ENCODE measurements around the gene TMEM119.
"Not testable (repeated sequence)": the region's sequence is repeated elsewhere in the genome, so short reads cannot be mapped to it uniquely, and the experiment has no call there.

The TMEM119 gene

DNA sequence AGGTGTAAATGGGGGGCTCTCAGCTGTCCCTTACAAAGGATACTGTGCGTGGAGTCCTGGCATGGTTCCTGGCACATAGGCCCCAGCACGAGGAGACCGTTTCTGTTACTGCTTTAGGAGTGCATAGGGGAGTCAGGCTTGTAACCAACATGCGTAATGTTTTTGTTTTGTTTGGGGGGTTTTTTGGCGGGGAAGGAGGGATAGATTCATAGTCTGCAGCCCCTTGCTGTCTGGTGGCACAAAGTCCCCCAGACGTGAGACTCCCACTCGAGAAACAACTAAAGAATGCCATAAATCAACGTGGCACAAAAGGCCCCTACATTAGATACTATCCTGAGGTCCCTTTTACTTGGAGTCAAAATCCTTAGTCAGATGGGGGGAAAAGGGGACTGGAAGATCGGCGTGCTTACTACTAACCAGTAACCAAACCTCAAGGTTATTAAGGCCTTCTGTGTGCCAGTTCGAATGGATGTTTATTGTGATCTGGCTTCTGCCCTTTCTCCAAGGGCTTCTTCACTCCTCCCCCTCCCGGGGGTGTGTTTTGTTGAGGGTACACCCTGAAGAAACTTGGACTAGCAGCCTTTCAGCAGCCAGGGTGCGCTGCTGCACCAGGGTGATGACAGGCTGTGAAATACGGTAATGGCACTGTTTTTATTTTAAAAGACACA, 34.6 kb downstream of the TMEM119 start:
- DNase-seq, result peak; percentile 53

GRCh38 chr12:108562348-108563135, 35.3 kb downstream of the TMEM119 start, which contains the start of gene ISCU:
Gene ISCU, plus strand, starts transcription at chr12:108562596. Its CDS starts 27 bp downstream, at chr12:108562623.
- DNase-seq, result peak; percentile 87

- no peak for DNase-seq
Observed at GRCh38 chr12:108561852-108562347, 36.0 kb downstream of the TMEM119 start.

DNA sequence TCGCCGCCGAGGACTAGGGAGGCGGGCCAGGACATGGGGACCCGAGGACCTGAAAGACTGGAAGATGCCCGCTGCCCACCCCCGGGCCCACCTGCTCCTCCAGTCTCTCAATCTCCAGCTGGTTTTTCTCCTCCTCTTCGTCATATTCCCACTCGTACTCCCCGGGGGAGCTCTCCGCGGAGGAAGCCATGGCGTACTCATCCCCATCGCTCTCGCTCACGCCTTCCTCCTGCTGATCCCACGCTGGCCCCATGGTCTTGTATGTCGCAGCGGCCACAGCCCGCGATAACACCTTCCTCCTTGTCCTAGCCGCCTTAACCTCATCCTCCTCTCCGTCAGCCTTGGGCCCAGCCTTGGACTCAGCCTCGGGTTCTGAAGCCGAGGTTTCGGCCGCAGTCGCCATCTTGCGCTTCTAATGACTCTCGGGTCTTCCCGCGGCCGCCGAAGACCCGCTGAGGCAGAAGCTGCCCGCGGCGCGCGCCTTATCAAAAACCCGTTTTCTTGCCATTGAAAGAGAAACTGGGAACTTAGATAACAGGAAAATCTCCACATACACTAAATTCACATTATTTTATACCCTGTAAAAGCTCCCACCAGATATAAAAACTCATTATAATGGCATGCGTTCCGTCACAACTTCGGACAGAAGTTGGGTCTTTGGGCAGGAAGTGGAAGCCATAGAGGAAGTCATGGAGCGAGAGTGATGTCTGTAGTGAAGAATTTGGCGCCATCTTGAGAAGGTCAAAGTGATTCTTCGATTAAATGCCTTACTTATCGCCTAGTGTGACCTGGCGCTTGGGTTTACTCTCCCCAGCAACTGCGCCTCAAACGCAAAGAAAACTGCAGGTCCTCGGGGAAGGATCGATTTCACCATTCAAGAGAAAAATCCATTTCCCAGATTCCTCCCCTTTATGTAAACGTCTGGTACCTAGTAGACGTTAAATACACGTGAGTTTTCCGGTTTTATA, 36.8 kb downstream of the TMEM119 start, which contains the start of gene SART3:
Gene SART3, minus strand, starts transcription at position 422 of the 968 bp plus-strand sequence. Its CDS starts 19 bp downstream, at position 403.
- DNase-seq, result peak; percentile 81

GRCh38 chr12:108560321-108560721, 37.6 kb downstream of the TMEM119 start:
- DNase-seq, result no peak

DNA sequence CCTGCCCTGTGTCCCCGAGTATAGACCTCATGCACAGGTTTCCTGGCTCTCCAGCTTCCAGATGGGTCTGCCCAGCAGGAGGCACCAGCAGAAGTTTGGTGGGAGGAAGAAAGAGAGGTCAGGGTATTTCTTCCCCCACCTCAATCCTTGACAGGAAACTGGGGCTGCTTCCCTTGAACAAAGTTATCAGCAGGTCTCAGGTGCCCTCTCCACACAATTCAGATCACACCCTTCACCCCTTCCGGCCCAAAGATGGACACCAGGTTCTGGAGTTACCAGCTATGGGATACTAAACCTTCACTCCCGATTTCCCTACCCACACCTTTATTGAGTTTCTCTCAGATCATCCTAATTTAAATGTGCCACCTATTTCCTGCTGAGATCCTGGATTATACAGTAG, 38.1 kb downstream of the TMEM119 start:
- DNase-seq, result no peak

GRCh38 chr12:108559007-108559655, 38.8 kb downstream of the TMEM119 start:
- DNase-seq, result no peak

DNA sequence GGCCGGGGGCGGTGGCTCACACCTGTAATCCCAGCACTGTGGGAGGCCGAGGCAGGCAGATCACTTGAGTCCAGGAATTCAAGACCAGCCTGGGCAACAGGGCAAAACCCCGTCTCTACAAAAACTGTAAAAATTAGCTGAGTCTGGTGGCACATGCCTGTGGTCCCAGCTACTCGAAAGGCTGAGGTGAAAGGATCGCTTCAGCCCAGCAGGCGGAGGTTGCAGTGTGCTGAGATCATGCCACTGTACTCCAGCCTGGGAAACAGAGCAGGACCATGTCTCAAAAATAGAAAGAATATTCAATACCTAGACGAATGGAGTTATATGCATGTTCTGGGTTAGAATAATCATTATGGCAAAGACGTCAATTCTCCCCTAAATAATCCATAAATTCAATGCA, 42.5 kb downstream of the TMEM119 start:
- not testable (repeated sequence) for DNase-seq

GRCh38 chr12:108553799-108554198, 44.1 kb downstream of the TMEM119 start:
- DNase-seq, result no peak

GRCh38 chr12:108551535-108551934, 46.3 kb downstream of the TMEM119 start:
- DNase-seq, result no peak

DNA sequence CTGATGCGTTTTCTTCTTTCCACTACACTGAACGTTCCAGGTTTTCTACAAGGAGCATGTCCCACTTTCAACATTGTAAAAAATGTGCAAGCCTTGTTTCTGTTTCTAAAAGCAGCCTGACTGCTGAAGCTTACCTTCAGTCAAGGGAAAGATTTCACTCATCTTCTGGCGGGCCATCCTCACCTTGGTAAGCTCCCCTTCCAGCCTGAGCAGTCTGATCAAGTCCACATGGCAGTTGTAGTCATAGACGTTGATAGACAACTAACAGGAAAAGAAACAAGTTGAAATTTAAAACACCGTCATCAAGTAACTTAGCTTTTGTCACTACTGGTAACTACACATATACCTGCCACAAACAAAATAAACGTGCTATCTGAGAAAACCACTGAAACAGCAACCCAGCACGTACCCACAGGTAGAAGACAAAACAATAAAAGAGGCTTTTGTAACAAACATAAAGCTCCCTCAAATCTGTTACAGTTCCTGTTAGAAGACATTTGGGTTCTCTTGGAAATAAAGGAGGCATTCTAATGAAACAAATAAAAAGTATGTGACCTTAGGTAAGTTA, 48.8 kb downstream of the TMEM119 start:
- no peak for DNase-seq

GRCh38 chr12:108547686-108548085, 50.2 kb downstream of the TMEM119 start:
- no peak for DNase-seq

DNA sequence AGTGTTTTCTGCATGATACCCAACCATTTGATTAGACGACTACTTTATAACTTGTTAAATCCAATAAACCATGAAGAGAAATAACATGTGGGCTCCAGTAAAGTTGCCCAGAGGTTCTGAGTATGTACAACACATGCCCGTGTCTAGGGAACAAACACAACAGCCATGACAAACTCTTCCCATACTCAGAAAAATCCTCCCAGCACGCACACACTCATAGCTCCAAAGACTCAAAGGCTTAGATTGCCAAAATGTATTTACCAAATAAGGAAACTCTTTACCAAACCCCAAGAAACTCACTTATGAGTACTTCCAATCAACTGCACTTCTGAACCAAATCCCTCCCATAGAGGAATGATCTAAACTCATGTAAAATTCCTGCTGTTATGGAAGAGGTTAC, 54.2 kb downstream of the TMEM119 start:
- DNase-seq, result no peak

DNA sequence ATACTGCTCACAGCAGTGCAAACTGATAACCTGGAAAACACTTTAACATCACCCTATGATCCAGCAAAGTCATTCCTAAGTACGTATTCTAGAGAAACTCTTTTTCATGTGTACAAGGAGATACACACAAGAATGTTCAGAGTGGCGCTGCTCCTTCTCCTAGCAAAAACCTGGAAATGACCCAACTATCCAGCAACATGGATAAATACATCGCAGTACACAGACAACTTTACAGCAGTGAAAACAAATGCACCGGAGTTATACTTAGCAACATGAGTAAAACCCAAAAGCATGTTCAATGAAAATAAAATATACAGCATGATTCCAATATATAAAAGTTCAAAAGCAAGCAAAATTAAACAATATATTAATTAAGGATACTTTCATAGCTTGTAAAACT, 55.6 kb downstream of the TMEM119 start:
- no peak for DNase-seq

Data from SHP77 treated with DMSO at 0.1 percent for 48 hours (cell line).